ENCODE results near the gene PLIN1.

PLIN1 gene

GRCh38 chr15:89679212-89679611, at the start of gene PLIN1:
Gene PLIN1, minus strand, starts transcription at chr15:89679367. Its CDS starts 1,878 bp downstream, at chr15:89677489.
- TF ChIP-seq CTCF (IDR thresholded peaks at IDR 0.05; ENCODE audit: control insufficient read depth, extremely low read depth, insufficient read depth), result no peak

GRCh38 chr15:89728254-89728653, 49.1 kb upstream of the PLIN1 start:
- no peak overlapping the region for H3K4me3 ChIP-seq (ENCODE audit: low read depth, low read length)
- DNase-seq (ENCODE audit: low read depth), result no peak
- no peak for TF ChIP-seq CTCF (IDR thresholded peaks at IDR 0.05; ENCODE audit: control insufficient read depth, extremely low read depth, insufficient read depth)

More at GRCh38 chr15:89679212-89679611, at the start of gene PLIN1:
- H3K4me3 ChIP-seq (ENCODE audit: low read depth, low read length), result no peak within 1 kb of the TSS
- DNase-seq (ENCODE audit: low read depth), result no peak

GRCh38 chr15:89725064-89725463, 45.9 kb upstream of the PLIN1 start:
- no peak for TF ChIP-seq CTCF (IDR thresholded peaks at IDR 0.05; ENCODE audit: control insufficient read depth, extremely low read depth, insufficient read depth)
- DNase-seq (ENCODE audit: low read depth), result no peak
- no peak overlapping the region for H3K4me3 ChIP-seq (ENCODE audit: low read depth, low read length)

GRCh38 chr15:89724621-89725020, 45.5 kb upstream of the PLIN1 start:
- TF ChIP-seq CTCF (IDR thresholded peaks at IDR 0.05; ENCODE audit: control insufficient read depth, extremely low read depth, insufficient read depth), result no peak
- DNase-seq (ENCODE audit: low read depth), result no peak
- no peak overlapping the region for H3K4me3 ChIP-seq (ENCODE audit: low read depth, low read length)

- H3K4me3 ChIP-seq (ENCODE audit: low read depth, low read length), result no peak overlapping the region
- DNase-seq (ENCODE audit: low read depth), result no peak
- no peak for TF ChIP-seq CTCF (IDR thresholded peaks at IDR 0.05; ENCODE audit: control insufficient read depth, extremely low read depth, insufficient read depth)
Observed at GRCh38 chr15:89723031-89723430, 43.9 kb upstream of the PLIN1 start.

GRCh38 chr15:89714775-89715174, 35.6 kb upstream of the PLIN1 start:
- no peak for TF ChIP-seq CTCF (IDR thresholded peaks at IDR 0.05; ENCODE audit: control insufficient read depth, extremely low read depth, insufficient read depth)
- no peak for DNase-seq (ENCODE audit: low read depth)
- no peak overlapping the region for H3K4me3 ChIP-seq (ENCODE audit: low read depth, low read length)

GRCh38 chr15:89707577-89707976, 28.4 kb upstream of the PLIN1 start:
- no peak for TF ChIP-seq CTCF (IDR thresholded peaks at IDR 0.05; ENCODE audit: control insufficient read depth, extremely low read depth, insufficient read depth)
- peak; percentile 49 for DNase-seq (ENCODE audit: low read depth)
- no peak overlapping the region for H3K4me3 ChIP-seq (ENCODE audit: low read depth, low read length)
